T-helper 1 cell (primary cell): ENCODE results near the gene RAB3A.

Source experiments
- DNase-seq, 5 donors: peaks; one replicate each; pipeline ENCODE4 v3.0.0-alpha.2; 2012 to 2020

The RAB3A gene

DNA sequence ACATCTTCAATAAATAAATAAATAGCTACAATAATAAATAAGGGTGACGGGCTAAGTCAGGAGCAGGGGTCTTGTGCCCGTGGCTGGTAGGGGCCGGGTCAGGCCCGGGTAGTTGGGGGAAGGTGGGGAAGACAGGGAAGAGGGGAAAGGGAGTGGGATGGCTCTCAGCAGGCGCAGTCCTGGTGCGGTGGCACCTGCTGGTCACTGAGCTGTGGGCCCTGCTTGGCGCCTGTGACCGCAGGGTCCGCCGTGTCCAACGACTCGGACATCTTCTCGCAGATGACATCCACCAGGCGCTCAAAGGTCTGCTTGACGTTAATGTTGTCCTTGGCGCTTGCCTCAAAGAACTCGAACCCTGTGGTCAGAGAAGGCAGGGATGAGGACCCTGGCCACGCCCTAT lies 6.5 kb downstream of the RAB3A start:
- DNase-seq: no peak

DNA sequence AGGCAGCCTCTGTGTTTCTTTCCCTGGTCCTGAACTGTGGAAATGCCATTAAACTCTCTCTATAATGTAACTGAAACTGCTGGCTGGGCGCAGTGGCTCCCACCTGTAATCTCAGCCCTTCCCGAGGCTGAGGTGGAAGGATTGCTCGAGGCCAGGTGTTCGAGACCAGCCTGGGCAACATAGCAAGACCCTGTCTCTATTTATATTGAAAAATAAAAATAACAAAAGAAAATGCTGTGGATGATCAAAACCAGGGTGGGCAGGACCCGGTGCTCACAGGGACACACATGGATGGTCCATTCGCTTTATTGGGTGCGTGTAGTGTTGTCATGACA lies 7.4 kb downstream of the RAB3A start:
- DNase-seq: no peak

DNA sequence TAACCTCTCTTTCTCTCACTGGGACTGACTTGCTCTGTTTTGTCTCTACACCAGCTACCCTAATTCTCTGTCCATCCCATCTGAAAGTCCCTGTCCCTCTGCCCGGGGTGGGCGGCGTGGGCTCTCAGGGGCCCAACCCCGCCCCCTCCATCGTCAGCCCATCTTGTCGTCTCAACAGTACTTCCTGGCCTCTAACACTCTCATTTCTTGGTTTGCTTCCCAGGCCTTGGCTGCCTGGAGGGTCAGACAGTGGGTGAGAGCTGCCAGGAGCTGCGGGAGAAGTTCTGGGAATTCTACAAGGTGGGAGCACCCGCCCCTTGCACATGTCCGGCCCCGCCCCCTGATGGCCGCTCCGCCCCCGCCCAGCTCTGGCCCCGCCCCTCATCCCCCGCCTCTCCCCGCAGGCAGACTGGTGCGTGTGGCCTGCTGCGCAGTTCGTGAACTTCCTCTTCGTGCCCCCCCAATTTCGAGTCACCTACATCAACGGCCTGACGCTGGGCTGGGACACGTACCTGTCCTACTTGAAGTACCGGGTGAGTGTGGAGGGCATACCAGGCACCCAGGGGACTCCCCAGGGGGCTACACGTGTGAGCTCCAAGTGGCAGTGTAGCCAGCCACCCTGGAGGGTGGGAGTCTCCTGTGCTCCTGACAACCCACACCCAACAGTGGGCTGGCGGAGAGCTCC lies 9.1 kb downstream of the RAB3A start:
- DNase-seq: peak in 2 of 5 donors; percentile 17 to 22

DNA sequence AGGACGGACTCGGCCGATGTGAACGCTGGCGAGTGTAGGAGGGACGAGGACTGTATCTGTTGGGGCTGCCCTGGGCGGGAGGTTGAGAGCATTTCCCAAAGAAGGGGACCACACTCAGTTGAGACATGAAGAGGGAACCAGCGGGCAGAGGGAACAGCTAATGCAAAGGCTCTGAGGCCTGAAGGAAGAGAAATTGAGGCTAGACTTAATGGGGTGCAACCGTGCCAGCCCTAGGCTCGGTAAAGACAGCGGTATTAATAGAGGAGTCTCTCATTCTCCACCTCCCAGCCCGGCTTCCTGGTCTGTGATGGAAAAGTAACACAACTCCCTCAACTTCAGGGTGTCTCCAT lies 9.7 kb downstream of the RAB3A start:
- no peak for DNase-seq

DNA sequence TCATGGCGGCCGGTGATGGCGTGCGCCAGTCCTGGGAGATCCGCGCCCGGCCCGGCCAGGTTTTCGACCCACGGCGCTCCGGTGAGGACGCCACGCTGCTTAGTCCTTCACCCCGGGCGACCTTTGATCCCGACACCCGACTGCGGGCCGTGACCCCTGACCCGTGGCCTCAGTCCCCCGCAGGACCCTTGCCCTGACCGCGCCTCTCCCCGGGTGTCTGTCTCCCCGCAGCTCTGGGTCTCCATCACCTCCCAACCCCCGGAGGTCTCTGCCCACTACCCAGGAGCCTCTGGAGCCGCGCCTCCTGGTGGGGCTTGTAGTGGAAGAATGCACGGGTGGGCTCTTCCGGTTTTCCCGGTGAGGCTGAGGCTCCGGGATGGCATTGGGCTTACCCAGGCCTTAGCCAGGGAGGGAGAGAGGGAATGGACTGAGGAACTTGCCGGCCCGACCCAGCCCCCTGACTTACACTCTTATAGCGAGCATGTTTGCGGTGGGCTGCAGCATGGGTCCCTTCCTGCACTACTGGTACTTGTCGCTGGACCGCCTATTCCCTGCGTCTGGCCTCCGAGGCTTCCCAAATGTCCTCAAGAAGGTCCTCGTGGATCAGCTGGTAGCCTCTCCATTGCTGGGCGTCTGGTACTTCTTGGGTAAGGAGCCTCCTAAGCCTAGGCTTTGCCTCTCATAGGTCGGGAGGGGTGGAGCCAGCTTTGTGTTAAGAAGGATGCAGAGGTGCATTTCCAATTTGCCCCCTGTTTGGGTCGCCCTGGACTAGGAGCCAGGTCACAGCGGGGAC lies 10.3 kb downstream of the RAB3A start:
- DNase-seq: no peak

DNA sequence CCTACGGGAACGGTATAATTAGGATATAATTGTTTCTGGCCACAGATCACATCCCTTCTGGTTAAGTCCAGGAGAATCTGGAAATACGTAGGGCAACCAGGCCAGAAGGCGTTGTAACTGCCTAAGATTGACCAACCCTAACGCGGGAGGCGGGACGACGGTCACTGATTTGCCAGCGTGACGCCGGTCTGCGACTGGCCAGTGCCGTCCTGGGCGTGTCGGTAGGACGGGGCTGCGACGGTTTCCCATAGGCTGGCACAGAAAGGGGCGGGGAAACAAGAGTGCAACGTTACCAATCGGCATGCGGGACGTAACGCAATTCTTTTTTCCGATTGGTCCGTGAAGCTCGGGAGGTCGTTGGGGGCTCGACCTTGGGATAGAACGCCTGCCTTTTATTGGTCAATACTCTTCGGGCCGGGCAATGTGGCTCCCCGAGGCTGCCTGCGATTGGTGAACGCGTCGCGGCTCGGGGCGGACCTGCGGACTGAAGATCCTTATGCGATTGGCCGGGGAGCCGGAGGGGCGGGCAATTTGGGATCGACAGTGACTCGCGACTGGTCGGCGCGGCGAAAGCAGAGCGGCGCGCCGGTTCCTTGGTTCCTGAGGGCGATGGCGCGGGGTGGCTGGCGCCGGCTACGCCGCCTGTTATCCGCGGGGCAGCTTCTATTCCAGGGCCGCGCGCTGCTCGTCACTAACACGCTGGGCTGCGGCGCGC lies 11.0 kb downstream of the RAB3A start, which contains the start of gene MPV17L2:
MPV17L2 (plus strand) TSS at position 546 of the 715 bp plus-strand sequence; CDS start at position 610, 64 bp downstream.
- peak; percentile 97 to 100 (median 98) for DNase-seq

DNA sequence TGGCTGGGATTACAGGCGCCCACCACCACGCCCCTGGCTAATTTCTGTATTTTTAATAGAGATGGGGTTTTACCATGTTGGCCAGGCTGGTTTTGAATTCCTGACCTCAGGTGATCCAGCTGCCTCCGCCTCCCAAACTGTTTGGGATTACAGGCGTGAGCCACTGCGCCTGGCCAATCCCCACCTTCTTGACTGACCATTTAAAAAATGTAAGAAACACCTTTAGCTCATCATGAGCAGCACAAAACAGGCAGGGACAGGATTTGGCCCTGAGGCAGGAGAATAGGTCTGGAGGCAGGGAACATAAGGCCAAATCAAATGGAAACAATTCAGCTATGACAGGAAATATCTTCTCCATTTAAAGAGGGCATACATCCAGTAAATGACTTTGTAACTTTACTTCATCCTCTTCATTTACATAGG lies 12.2 kb downstream of the RAB3A start:
- DNase-seq: no peak

DNA sequence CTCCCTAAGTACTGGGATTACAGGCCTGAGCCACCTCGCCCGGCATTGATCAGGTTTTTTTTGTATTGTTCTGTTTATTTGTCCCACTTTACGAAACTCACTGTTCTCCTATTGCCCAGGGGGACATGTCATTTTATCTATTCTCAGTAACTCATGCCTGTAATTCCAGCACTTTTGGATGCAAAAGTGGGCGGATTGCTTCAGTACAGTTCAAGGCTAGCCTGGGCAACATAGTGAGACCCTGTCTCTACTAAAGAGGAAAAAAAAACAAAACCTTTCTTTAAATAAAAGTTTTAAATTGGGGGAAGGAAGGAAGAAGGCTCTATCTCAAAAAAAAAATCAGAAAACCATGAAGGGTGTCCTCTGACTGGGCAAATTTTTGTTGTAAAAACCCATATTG lies 13.6 kb downstream of the RAB3A start:
- DNase-seq: no peak

DNA sequence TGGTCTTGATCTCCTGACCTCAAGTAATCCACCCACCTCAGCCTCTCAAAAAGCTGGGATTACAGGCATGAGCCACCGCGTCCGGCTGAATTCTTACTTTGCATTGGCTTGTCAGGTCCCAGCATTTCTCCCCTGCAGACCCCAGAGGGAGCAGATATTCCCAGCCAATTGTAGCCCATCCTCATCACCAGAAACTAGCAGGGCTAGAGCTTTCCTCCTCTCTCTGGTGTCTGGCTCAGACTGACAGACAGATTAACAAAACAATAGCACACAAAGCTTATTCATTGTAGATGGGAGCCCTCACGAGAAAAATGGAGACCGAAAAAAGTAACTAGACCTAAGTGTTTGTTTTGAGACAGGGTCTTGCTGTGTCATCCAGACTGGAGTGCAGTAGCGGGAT lies 18.3 kb downstream of the RAB3A start:
- no peak for DNase-seq

DNA sequence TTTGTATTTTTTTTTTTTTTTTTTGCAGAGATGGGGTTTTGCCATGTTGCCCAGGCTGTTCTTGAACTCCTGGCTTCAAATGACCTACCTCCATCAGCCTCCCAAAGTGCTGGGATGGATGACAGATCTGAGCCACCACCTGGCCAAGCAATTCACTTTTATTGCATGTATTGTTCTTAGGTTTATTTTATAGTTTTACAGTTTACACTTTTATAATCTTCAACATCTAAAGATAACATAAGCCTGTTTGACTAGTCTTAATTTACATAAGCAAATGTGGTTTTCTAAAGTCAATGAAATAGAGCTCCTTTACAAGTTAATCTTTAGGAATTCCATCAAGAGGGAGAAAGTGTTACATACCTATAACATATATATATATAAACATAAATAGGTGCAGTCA lies 20.3 kb downstream of the RAB3A start:
- no peak for DNase-seq

DNA sequence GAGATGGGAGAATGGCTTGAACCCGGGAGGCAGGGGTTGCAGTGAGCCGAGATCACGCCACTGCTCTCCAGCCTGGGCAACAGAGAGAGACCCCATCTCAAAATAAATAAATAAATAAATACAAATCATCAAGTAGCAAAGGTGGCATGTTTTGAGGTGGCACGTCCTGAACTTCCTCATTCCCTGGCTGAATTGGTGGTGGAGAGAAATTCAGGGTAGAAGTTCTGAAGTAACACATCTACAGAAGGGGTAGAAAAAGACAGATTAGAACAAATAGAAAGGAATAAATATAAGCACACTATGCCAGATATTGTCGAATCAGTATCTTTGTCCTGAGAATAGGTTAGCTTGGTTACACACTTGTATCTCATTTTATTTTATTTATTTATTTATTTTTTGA lies 23.9 kb downstream of the RAB3A start:
- DNase-seq: no peak

DNA sequence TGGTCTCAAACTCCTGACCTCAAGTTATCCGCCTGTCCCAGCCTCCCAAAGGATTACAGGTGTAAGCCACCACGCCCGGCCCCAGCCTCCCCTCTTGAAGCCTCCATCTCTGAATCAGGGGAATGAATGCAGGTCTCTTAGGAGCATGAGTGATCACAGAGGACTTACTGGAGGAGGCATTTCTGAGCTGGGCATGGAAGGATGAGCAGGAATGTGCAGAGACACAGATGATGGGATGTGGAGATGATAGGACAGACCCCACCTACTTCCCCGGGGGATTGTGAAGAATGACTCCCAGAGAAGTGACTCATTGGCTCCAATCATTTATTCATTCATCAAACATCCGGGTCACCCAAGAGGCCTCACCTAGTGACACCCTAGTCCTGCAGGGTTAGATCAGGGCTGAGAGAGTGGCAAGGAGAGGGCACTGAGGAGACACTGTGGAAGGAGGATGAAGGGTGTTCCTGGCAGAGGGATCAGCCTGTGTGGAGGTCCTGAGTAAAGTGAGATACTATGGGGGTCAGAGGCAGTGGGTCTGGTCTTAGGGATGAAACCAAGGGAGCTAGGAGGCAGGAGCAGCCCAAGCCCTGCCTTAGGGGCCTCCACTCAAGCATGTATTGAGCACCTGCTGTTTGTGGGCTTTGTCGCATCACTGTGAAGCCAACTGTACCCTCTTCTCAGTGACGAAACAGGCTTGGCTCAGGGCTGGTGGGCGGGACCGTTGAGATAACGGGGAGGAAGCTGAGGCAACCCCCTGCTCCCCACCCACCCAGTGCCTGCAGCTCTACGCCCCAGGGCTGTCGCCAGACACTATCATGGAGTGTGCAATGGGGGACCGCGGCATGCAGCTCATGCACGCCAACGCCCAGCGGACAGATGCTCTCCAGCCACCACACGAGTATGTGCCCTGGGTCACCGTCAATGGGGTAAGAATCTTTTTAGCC lies 27.2 kb downstream of the RAB3A start:
- no peak for DNase-seq

DNA sequence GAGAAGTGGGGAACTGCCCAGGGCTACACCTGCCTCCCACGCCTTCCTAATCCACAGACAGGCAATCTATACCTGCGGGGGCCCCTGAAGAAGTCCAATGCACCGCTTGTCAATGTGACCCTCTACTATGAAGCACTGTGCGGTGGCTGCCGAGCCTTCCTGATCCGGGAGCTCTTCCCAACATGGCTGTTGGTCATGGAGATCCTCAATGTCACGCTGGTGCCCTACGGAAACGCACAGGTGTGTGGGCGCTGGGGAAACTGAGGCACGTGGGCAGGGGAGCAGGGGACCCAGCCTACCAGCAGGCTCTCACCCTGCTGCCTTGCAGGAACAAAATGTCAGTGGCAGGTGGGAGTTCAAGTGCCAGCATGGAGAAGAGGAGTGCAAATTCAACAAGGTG lies 28.9 kb downstream of the RAB3A start:
- no peak for DNase-seq

DNA sequence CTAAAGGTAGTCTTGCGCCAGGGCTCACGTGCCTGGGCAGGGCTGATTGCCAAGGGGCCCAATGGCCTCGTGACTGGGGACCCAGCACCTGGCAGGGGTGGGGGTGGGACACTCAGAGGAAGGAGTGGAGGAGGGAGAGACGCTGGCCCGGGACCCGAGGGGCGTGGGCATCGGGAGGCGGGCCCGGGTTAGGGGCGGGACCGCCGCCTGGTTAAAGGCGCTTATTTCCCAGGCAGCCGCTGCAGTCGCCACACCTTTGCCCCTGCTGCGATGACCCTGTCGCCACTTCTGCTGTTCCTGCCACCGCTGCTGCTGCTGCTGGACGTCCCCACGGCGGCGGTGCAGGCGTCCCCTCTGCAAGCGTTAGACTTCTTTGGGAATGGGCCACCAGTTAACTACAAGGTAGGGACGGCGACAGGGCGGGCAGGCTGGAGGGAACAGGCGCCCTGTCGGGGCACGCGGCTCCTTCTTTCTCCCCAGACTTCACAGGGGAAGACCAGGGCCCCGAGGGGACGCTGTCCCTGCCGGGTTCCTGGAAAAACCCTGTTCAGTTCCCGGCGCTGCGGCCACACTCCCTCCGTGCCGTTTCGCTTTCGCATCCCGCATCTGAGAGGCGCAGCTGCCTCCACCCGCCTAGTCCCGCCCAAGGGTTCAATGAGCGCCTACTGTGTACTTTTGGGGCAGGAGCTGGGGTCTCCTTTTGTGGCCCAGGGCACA lies 30.1 kb downstream of the RAB3A start, which contains the start of gene IFI30:
IFI30 (plus strand) TSS at position 242 of the 717 bp plus-strand sequence; CDS start at position 271, 29 bp downstream.
- peak; percentile 44 to 70 (median 47) for DNase-seq

DNA sequence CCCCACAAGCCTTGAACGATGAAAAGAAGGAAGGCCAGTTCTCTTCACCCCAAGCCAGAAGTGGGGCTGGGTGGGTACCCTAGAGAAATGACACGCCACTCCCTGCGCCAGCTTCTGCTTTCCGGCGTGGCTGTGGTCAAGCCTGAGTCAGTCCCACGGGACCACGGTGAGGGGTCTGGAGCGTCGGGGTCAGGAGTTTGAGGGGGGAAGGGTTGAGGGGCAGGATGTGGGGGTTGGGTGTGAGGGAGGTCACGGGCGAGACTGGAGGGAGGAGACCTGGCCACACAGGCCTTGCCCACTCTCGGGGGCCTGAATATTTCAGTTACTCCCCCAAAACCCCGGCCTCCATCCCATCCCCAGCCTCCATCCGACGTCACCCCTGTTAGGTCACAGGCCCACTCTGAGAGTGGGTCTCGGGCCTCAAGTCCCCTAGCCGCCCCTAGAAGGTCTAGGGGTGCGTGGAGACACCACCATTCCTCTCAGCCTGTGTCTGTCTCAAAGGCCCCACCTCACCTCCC lies 30.7 kb downstream of the RAB3A start:
- DNase-seq: no peak

DNA sequence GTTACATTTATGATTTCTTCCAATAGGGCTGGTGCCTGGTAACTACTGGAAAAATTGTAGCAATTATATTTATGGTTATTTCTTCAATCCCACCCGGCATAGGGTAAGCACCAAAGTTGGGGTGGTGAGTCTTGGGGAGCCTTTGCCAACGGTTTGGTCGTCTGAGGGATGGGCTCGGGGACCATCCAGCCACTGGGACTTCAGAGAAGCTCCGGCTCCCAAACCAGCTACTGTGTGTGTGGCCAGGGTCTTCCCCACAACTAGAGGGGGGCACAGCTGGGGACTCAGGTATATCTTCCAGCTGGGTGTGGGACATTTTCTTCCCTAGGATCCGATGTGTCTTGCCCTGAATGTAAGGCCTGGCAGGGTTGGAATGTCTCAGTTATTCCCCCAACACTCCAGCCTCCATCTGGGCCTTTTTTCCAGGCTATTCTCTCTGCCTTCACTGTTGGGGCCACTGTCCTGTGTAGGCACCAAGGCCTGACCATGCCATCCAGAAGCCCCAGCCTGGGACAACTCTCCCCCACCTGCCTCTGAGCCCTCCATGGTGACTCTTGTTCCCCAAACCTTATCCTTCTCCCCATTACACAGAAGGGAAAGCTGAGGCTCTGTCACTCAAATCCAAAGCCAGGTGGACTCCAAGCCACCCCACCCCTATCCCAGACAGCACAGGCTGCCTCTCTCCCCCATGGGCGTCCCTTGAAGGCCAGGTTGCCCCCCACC lies 31.4 kb downstream of the RAB3A start:
- no peak for DNase-seq

DNA sequence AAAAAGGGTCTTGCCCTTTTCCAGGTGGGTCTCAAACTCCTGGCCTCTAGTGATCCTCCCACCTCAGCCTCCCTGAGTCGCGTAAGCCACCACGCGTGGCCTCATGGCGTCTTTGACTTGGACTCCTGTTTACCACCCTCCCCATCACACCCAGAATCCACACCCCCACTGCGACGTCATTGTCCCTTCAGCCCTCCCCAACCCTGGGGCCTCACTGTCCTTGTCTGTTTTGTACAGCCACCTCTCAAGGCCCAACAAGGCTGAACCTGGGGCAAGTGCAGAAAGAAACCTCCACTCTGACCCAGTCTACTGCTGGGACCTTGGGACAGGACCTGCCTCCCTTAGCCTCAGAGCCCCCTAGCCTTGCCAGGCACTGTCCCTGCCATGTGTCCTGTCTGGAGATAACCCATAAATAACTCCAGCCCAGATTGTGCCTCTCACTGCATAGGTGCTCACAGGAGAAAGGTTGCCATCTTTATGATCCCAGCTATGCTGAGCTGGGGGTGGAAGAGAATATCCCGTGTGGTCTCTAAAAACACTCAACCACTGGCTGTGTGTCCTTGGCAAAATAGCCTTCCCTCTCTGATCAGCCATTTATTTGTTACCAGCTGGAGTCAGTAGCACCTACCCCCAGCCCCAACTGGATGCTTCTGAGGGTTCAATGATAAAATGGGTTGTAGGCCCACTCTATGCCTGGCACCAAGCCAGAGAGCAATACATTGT lies 32.1 kb downstream of the RAB3A start:
- DNase-seq: no peak

DNA sequence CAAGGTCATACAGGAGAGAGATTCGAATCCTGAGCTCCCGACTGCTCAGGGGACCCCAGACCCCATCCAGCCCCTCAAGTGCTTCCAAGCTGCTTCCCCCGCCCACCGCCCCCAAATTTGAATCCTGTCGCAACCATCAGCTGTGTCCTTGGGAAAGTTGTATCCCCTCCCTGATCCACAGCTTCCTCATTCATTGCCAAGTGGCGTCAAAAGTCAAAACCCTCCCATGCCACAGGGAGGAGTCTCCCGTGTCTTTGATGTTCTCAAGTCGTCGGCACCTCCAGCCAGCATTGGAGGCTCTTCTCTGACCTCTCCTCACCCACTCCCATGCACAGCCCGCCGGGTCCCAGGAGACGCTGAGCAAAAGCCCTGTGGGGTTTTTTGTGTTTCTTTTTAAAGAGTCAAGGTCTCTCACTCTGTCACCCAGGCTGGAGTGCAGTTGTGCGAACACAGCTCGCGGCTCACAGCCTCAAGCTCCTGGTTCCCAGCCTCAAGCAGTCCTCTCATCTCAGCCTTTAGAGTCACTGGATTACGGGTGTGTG lies 33.1 kb downstream of the RAB3A start:
- no peak for DNase-seq

DNA sequence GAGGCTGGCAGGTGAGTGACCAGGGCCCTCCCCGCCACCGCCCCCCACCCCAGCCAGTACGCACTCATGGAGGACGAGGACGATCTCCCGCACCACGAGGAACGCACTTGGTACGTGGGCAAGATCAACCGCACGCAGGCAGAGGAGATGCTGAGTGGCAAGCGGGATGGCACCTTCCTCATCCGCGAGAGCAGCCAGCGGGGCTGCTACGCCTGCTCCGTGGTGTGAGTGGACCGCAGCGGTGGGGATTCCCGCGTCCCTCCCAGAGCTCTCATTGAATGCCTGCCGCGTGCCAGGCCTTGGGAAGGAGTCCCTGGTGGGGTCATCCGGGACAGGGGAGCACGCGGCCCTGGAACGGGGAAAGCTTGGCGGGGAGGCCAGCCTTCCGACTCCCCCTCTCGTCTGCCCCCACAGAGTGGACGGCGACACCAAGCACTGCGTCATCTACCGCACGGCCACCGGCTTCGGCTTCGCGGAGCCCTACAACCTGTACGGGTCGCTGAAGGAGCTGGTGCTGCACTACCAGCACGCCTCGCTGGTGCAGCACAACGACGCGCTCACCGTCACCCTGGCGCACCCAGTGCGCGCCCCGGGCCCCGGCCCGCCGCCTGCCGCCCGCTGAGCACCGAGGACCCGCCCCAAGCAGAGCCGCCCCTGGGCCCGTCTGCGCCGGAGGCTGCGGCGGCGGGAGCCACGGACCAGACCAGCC lies 35.0 kb downstream of the RAB3A start:
- DNase-seq: no peak
